ENCODE results near the gene PRDX3. TPM values are rescaled to one million over a fixed set of nuclear protein-coding genes. Genes with fewer than 3 reads are reported as not detected.

Gene PRDX3
- total RNA-seq, 1 experiment from 2014 or later = 234 TPM

GRCh38 chr10:119222966-119223386 is 44.4 kb upstream of the PRDX3 start:
- H3K27ac ChIP-seq (ENCODE audit: low read depth, low read length, poor library complexity, severe bottlenecking) = no peak overlapping the region
- POLR2A ChIA-PET (ENCODE audit: low non-redundant PET) = no interaction called here

GRCh38 chr10:119222537-119222936 is 43.9 kb upstream of the PRDX3 start:
- no TSS peak for BruUV-seq (replicated peaks)
- CTCF ChIA-PET = no interaction called here

More at GRCh38 chr10:119222966-119223386, 44.4 kb upstream of the PRDX3 start:
- intact Hi-C loops (cut with micrococcal nuclease; ENCODE audit: unreplicated experiment) = no loop called here
- no TSS peak for BruUV-seq (replicated peaks)
- Histone ChIP-seq H3K9me3 (ENCODE audit: low read depth, low read length, poor library complexity, severe bottlenecking) (no peaks in the 10 kb centered on the region), H3K36me3 (ENCODE audit: insufficient read depth, low read length, poor library complexity, severe bottlenecking) (no peaks in the 10 kb centered on the region), H3K27me3 (replicated peaks; ENCODE audit: insufficient read depth, low read depth, low read length, poor library complexity) (no peaks in the 10 kb centered on the region), H3K4me3 (ENCODE audit: low read depth, low read length, poor library complexity, severe bottlenecking) (no peak overlapping the region), H3K4me1 (ENCODE audit: insufficient read depth, low read length, poor library complexity, severe bottlenecking) (peaks cover 27% of the 10 kb centered on the region)
- no peak for TF ChIP-seq EZH2 (IDR thresholded peaks at IDR 0.05; ENCODE audit: borderline replicate concordance, low read depth, low read length, poor library complexity, severe bottlenecking)
- TF ChIP-seq CTCF (conservative IDR thresholded peaks at IDR 0.05; ENCODE audit: low read depth, low read length) = no peak
- DNase-seq (ENCODE audit: low spot score) = no peak
- CTCF ChIA-PET = no interaction called here

GRCh38 chr10:119221666-119222065 is 43.1 kb upstream of the PRDX3 start:
- Histone ChIP-seq H3K27me3 (replicated peaks; ENCODE audit: insufficient read depth, low read depth, low read length, poor library complexity) (no peaks in the 10 kb centered on the region), H3K36me3 (ENCODE audit: insufficient read depth, low read length, poor library complexity, severe bottlenecking) (no peaks in the 10 kb centered on the region), H3K27ac (ENCODE audit: low read depth, low read length, poor library complexity, severe bottlenecking) (no peak overlapping the region), H3K4me1 (ENCODE audit: insufficient read depth, low read length, poor library complexity, severe bottlenecking) (peaks cover 33% of the 10 kb centered on the region), H3K9me3 (ENCODE audit: low read depth, low read length, poor library complexity, severe bottlenecking) (no peaks in the 10 kb centered on the region), H3K4me3 (ENCODE audit: low read depth, low read length, poor library complexity, severe bottlenecking) (no peak overlapping the region)
- BruUV-seq (replicated peaks) = no TSS peak
- ChIA-PET POLR2A (ENCODE audit: low non-redundant PET) (no interaction called here), CTCF (no interaction called here)
- TF ChIP-seq EZH2 (IDR thresholded peaks at IDR 0.05; ENCODE audit: borderline replicate concordance, low read depth, low read length, poor library complexity, severe bottlenecking) (no peak), CTCF (conservative IDR thresholded peaks at IDR 0.05; ENCODE audit: low read depth, low read length) (no peak)
- no peak for DNase-seq (ENCODE audit: low spot score)
- intact Hi-C loops (cut with micrococcal nuclease; ENCODE audit: unreplicated experiment) = no loop called here

More at GRCh38 chr10:119222537-119222936, 43.9 kb upstream of the PRDX3 start:
- no peak for TF ChIP-seq CTCF (conservative IDR thresholded peaks at IDR 0.05; ENCODE audit: low read depth, low read length)
- no peak for TF ChIP-seq EZH2 (IDR thresholded peaks at IDR 0.05; ENCODE audit: borderline replicate concordance, low read depth, low read length, poor library complexity, severe bottlenecking)
- intact Hi-C loops (cut with micrococcal nuclease; ENCODE audit: unreplicated experiment) = no loop called here
- H3K27ac ChIP-seq (ENCODE audit: low read depth, low read length, poor library complexity, severe bottlenecking) = no peak overlapping the region
- POLR2A ChIA-PET (ENCODE audit: low non-redundant PET) = no interaction called here
- H3K27me3 ChIP-seq (replicated peaks; ENCODE audit: insufficient read depth, low read depth, low read length, poor library complexity) = no peaks in the 10 kb centered on the region
- peaks cover 31% of the 10 kb centered on the region for H3K4me1 ChIP-seq (ENCODE audit: insufficient read depth, low read length, poor library complexity, severe bottlenecking)
- no peaks in the 10 kb centered on the region for H3K9me3 ChIP-seq (ENCODE audit: low read depth, low read length, poor library complexity, severe bottlenecking)
- H3K36me3 ChIP-seq (ENCODE audit: insufficient read depth, low read length, poor library complexity, severe bottlenecking) = no peaks in the 10 kb centered on the region
- no peak for DNase-seq (ENCODE audit: low spot score)
- H3K4me3 ChIP-seq (ENCODE audit: low read depth, low read length, poor library complexity, severe bottlenecking) = no peak overlapping the region

Measured in A673 (cell line).